ENCODE results near the gene KRT7.

Gene KRT7

DNA sequence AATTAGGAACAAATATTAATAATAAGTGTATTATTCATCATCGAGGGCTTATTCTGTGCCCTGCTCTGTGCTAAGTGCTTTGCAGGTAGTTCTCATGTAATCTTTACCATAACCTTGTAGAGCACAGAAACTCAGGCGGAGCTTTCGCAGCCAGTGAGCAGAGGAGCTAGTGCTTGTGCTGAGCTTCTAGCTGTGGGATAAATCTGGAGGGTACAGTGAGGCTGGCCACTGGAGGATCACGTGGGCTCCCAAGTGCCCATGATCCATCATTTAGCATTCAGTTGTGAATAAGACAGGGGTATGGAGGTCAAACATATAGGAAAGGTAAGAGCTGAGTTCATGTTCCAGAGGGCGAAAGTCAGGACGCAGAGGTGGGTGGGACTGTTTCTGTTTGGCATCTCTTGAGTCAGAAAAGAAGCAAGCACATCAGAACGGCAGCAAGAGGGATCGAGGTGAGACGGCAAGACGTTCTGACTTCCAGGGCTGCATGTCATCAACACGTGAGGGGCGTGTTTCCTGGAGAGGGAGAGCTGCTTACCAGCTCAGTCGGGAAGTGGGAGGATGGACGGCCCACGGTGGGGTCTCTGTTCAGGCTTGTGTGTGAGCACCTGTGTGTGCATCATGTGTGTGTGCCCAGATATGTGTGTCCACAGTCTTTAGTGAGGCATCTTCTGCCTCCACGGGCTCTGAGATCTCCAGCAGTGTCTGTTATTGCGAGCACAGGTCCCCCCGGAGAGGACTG is 24.4 kb upstream of the KRT7 start:
- H3K4me1 ChIP-seq (ENCODE audit: insufficient read depth, poor library complexity, severe bottlenecking) = peaks cover 48% of the 10 kb centered on the region

DNA sequence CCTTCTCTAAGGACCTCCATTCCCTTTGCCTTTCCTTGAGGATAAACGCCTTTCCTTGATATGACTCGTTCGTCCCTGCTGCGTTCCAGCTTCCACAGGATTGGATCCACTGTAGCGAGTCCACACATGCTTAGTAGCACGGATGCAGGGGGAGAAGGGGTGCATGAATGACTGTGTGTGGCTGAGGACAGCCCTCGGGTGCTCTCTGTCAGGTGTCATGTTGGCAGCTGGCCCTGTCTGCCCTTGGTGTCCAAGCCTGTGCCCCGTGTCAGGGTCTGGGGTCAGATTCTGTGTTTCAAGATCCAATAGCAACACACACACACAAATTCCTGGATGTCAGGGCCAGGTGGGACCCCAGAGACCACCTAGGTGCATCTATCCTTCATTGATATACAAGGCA is 23.7 kb upstream of the KRT7 start:
- H3K4me1 ChIP-seq (ENCODE audit: insufficient read depth, poor library complexity, severe bottlenecking) = peaks cover 48% of the 10 kb centered on the region

More for the DNA sequence above, 24.4 kb upstream of the KRT7 start:
- Histone ChIP-seq H3K4me3 (ENCODE audit: severe bottlenecking) (no peak overlapping the region), H3K27ac (ENCODE audit: poor library complexity, severe bottlenecking) (peak overlapping the region; percentile 87), H3K27me3 (ENCODE audit: insufficient read depth, poor library complexity, severe bottlenecking) (no peaks in the 10 kb centered on the region), H3K9me3 (ENCODE audit: severe bottlenecking) (no peaks in the 10 kb centered on the region), H3K36me3 (ENCODE audit: low read depth) (no peaks in the 10 kb centered on the region)
- ATAC-seq (ENCODE audit: low read depth) (no peak), DNase-seq (ENCODE audit: low spot score) (peak; percentile 48)
- TF ChIP-seq, protein P1, sequence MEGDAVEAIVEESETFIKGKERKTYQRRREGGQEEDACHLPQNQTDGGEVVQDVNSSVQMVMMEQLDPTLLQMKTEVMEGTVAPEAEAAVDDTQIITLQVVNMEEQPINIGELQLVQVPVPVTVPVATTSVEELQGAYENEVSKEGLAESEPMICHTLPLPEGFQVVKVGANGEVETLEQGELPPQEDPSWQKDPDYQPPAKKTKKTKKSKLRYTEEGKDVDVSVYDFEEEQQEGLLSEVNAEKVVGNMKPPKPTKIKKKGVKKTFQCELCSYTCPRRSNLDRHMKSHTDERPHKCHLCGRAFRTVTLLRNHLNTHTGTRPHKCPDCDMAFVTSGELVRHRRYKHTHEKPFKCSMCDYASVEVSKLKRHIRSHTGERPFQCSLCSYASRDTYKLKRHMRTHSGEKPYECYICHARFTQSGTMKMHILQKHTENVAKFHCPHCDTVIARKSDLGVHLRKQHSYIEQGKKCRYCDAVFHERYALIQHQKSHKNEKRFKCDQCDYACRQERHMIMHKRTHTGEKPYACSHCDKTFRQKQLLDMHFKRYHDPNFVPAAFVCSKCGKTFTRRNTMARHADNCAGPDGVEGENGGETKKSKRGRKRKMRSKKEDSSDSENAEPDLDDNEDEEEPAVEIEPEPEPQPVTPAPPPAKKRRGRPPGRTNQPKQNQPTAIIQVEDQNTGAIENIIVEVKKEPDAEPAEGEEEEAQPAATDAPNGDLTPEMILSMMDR (IDR thresholded peaks at IDR 0.05; ENCODE audit: poor library complexity, severe bottlenecking) = no peak

DNA sequence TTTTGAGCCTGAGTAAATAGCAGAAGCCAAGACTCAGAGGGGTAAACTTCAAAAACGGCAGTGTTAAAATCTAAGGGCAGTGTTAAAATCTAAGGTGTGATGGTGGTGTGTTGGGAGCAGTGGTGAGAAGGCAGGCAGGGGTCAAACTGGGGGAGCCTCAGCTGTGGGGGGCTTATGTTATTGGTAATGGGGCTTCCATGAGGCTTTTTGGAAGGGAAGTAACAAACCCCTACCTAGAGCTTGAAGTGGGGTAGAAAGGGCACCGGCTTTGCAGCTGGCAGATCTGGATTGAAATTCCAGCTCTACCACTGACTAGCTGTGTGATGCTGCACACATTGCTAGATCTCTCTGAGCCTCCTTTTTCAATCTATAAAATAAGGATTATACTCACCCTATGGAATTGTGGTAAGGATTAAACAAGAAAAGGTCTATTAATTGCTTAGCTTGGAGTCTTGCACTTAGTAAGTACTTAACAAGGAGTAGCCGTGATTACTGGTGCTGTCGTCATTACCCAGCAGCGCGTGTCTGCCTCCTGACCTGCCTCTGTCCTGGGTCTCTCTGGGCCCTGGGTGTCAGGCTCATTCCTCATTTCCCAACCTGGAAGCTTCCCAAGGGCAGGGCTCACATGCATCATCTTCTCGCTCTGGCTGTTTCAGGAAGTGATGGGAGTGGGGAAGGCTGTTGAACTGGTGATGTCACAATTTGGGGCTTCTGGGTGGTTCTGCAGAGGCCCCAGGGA is 22.7 kb upstream of the KRT7 start:
- Histone ChIP-seq H3K27me3 (ENCODE audit: insufficient read depth, poor library complexity, severe bottlenecking) (no peaks in the 10 kb centered on the region), H3K4me3 (ENCODE audit: severe bottlenecking) (no peak overlapping the region), H3K4me1 (ENCODE audit: insufficient read depth, poor library complexity, severe bottlenecking) (peaks cover 54% of the 10 kb centered on the region), H3K9me3 (ENCODE audit: severe bottlenecking) (no peaks in the 10 kb centered on the region), H3K27ac (ENCODE audit: poor library complexity, severe bottlenecking) (peak overlapping the region; percentile 87), H3K36me3 (ENCODE audit: low read depth) (no peaks in the 10 kb centered on the region)
- peak; percentile 40 for ATAC-seq (ENCODE audit: low read depth)
- TF ChIP-seq, protein P1 (IDR thresholded peaks at IDR 0.05; ENCODE audit: poor library complexity, severe bottlenecking) = no peak
- peak; percentile 72 for DNase-seq (ENCODE audit: low spot score)

More for the DNA sequence above, 23.7 kb upstream of the KRT7 start:
- TF ChIP-seq, protein P1 (IDR thresholded peaks at IDR 0.05; ENCODE audit: poor library complexity, severe bottlenecking) = no peak
- no peaks in the 10 kb centered on the region for H3K36me3 ChIP-seq (ENCODE audit: low read depth)
- H3K4me3 ChIP-seq (ENCODE audit: severe bottlenecking) = no peak overlapping the region
- no peaks in the 10 kb centered on the region for H3K27me3 ChIP-seq (ENCODE audit: insufficient read depth, poor library complexity, severe bottlenecking)
- H3K9me3 ChIP-seq (ENCODE audit: severe bottlenecking) = no peaks in the 10 kb centered on the region
- ATAC-seq (ENCODE audit: low read depth) (peak; percentile 31; the same call in 2 of the 3 replicates), DNase-seq (ENCODE audit: low spot score) (peak; percentile 78)
- peak overlapping the region; percentile 87 for H3K27ac ChIP-seq (ENCODE audit: poor library complexity, severe bottlenecking)

DNA sequence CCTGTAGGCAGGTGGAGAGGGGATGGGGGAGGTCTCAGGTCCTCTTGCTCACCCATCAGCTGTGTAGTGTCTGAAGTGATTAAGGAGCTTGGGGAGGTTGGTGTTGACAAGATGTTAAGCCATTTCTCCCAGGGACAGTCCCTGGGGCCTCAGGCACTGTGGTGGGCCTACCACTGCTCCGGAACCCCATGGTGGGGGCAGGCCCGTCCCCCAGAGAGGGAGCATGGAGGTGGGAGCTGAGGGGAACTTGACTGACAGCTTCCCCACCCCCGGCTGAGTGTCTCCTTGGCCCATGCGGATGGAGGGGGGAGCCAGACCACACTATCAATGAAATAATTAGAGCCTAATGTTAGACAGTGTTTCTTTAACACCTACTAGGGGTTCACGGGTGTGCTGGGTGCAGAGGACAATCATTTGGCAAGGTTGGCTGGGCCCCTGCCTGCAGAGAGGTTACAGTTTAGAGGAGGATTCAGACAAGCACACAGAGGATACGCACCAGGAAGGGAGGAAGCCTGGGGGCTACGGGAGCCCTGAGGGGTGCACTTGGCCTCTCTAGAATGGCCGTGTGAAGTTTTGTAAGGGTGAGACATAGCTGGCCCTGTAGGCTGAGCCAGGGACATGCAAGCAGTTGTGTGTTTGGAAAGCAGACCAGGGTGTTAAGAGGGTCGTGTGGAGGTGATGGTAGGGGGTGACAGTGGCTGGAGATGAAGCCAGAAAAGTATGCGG is 22.0 kb upstream of the KRT7 start:
- DNase-seq (ENCODE audit: low spot score) = peak; percentile 34
- H3K27me3 ChIP-seq (ENCODE audit: insufficient read depth, poor library complexity, severe bottlenecking) = no peaks in the 10 kb centered on the region
- H3K4me1 ChIP-seq (ENCODE audit: insufficient read depth, poor library complexity, severe bottlenecking) = peaks cover 59% of the 10 kb centered on the region
- H3K4me3 ChIP-seq (ENCODE audit: severe bottlenecking) = no peak overlapping the region
- no peaks in the 10 kb centered on the region for H3K36me3 ChIP-seq (ENCODE audit: low read depth)
- peak overlapping the region; percentile 87 for H3K27ac ChIP-seq (ENCODE audit: poor library complexity, severe bottlenecking)
- H3K9me3 ChIP-seq (ENCODE audit: severe bottlenecking) = no peaks in the 10 kb centered on the region
- ATAC-seq (ENCODE audit: low read depth) = no peak
- TF ChIP-seq, protein P1 (IDR thresholded peaks at IDR 0.05; ENCODE audit: poor library complexity, severe bottlenecking) = no peak
